Epithelial cell of esophagus (primary cell): ENCODE data around the gene RGS7.
"Not testable (repeated sequence)": the region's sequence is repeated elsewhere in the genome, so short reads cannot be mapped to it uniquely, and the experiment has no call there.

Experiments
- DNase-seq: peaks from one replicate; pipeline ENCODE4 v3.0.0; 2010; ENCODE audit warnings: low read depth
- H3K4me3 ChIP-seq: 2 replicates; pipeline ENCODE4 v1.5.1; 2011; ENCODE audit warnings: mild to moderate bottlenecking, low read length, control low read depth
- CTCF ChIP-seq: IDR thresholded peaks from 2 replicates; pipeline ENCODE4 v1.5.1; 2011; ENCODE audit warnings: low read depth, mild to moderate bottlenecking, low read length, control low read depth, inconsistent platforms; ENCODE audit not compliant: insufficient read depth; ENCODE audit errors: missing control alignments

RGS7 gene

GRCh38 chr1:240786880-240787279 is 570.1 kb downstream of the RGS7 start:
- no peak for TF ChIP-seq CTCF
- DNase-seq: no peak
- no peak overlapping the region for H3K4me3 ChIP-seq

GRCh38 chr1:240784776-240785175 is 572.2 kb downstream of the RGS7 start:
- TF ChIP-seq CTCF: no peak

GRCh38 chr1:240783728-240784137 is 573.3 kb downstream of the RGS7 start:
- DNase-seq: peak; percentile 19
- H3K4me3 ChIP-seq: not testable (repeated sequence)

More at GRCh38 chr1:240784776-240785175, 572.2 kb downstream of the RGS7 start:
- DNase-seq: no peak
- no peak overlapping the region for H3K4me3 ChIP-seq

GRCh38 chr1:240776237-240776636 is 580.8 kb downstream of the RGS7 start:
- DNase-seq: peak; percentile 34

GRCh38 chr1:240772131-240772530 is 584.9 kb downstream of the RGS7 start:
- no peak overlapping the region for H3K4me3 ChIP-seq
- no peak for TF ChIP-seq CTCF
- no peak for DNase-seq

More at GRCh38 chr1:240776237-240776636, 580.8 kb downstream of the RGS7 start:
- no peak overlapping the region for H3K4me3 ChIP-seq
- no peak for TF ChIP-seq CTCF

GRCh38 chr1:240771450-240771849 is 585.6 kb downstream of the RGS7 start:
- DNase-seq: no peak
- TF ChIP-seq CTCF: no peak
- H3K4me3 ChIP-seq: no peak overlapping the region

GRCh38 chr1:240768979-240769378 is 588.0 kb downstream of the RGS7 start:
- H3K4me3 ChIP-seq: no peak overlapping the region
- TF ChIP-seq CTCF: no peak
- no peak for DNase-seq
